ENCODE measurements around the gene COL27A1. TPM values are rescaled to one million over a fixed set of nuclear protein-coding genes. Genes with fewer than 3 reads are reported as not detected.

COL27A1 gene
- total RNA-seq: 1 to 10 TPM; 4.0 to 4.1 TPM

- POLR2A ChIA-PET: no interaction called here
- Mint-ChIP-seq H3K36me3 (no peaks in the 10 kb centered on the region), H3K4me1 (ENCODE audit: low read depth) (peaks cover 18% of the 10 kb centered on the region), H3K27me3 (peaks cover 31% of the 10 kb centered on the region), H3K27ac (peak within 1 kb of the TSS; percentile 50), H3K4me3 (peak within 1 kb of the TSS; percentile 81), H3K9me3 (no peaks in the 10 kb centered on the region)
- DNase-seq: peak; percentile 88
- intact Hi-C loops (cut with micrococcal nuclease): loop anchor here (1.0 to 5.0 kb wide), 3 partner anchors 48 to 150 kb away; no protein-coding TSS in a partner anchor
- CTCF ChIA-PET: interaction anchor here (0.7 to 4.1 kb wide), 14 partner anchors 10 to 143 kb away, joined by 3 to 49 read pairs (median 6); partner anchors contain the start of gene AMBP
Measured at GRCh38 chr9:114155263-114155994, at the start of gene COL27A1. Gene COL27A1 (plus strand): TSS chr9:114155537. CDS start chr9:114155951, 414 bp downstream.

- DNase-seq: no peak
- Mint-ChIP-seq H3K36me3 (no peaks in the 10 kb centered on the region), H3K27me3 (peaks cover 2% of the 10 kb centered on the region), H3K27ac (no peak overlapping the region), H3K4me3 (no peak overlapping the region), H3K4me1 (ENCODE audit: low read depth) (no peaks in the 10 kb centered on the region), H3K9me3 (no peaks in the 10 kb centered on the region)
- intact Hi-C loops (cut with micrococcal nuclease): loop anchor here (1.0 to 5.0 kb wide), 2 partner anchors 50 to 184 kb away; partner anchors contain the start of gene COL27A1
- POLR2A ChIA-PET: no interaction called here
- CTCF ChIA-PET: interaction anchor here (0.7 to 7.1 kb wide), 18 partner anchors 8 to 257 kb away, joined by 3 to 93 read pairs (median 4); partner anchors contain the start of genes COL27A1 and KIF12
Measured at GRCh38 chr9:114107286-114108001, 47.9 kb upstream of the COL27A1 start.

GRCh38 chr9:114108016-114108833 is 47.1 kb upstream of the COL27A1 start:
- H3K36me3 Mint-ChIP-seq: no peaks in the 10 kb centered on the region
- peaks cover 4% of the 10 kb centered on the region for H3K27me3 Mint-ChIP-seq
- H3K4me1 Mint-ChIP-seq (ENCODE audit: low read depth): no peaks in the 10 kb centered on the region
- no peak overlapping the region for H3K4me3 Mint-ChIP-seq
- CTCF ChIA-PET: interaction anchor here (0.7 to 7.1 kb wide), 25 partner anchors 9 to 256 kb away, joined by 3 to 93 read pairs (median 3); partner anchors contain the start of genes COL27A1 and KIF12
- DNase-seq: peak; percentile 76
- POLR2A ChIA-PET: no interaction called here
- no peak overlapping the region for H3K27ac Mint-ChIP-seq
- intact Hi-C loops (cut with micrococcal nuclease): loop anchor here (1.0 to 5.0 kb wide), 2 partner anchors 49 to 183 kb away; partner anchors contain the start of gene COL27A1
- no peaks in the 10 kb centered on the region for H3K9me3 Mint-ChIP-seq

- H3K27ac Mint-ChIP-seq: no peak overlapping the region
- no peaks in the 10 kb centered on the region for H3K9me3 Mint-ChIP-seq
- intact Hi-C loops (cut with micrococcal nuclease): loop anchor here (5.0 kb wide), 1 partner anchor 48 kb away; the partner anchor contains the start of gene COL27A1
- H3K4me3 Mint-ChIP-seq: no peak overlapping the region
- H3K36me3 Mint-ChIP-seq: no peaks in the 10 kb centered on the region
- POLR2A ChIA-PET: no interaction called here
- no peak for DNase-seq
- peaks cover 8% of the 10 kb centered on the region for H3K27me3 Mint-ChIP-seq
- CTCF ChIA-PET: interaction anchor here (0.8 to 7.1 kb wide), 12 partner anchors 12 to 191 kb away, joined by 3 to 93 read pairs (median 4); partner anchors contain the start of gene COL27A1
- H3K4me1 Mint-ChIP-seq (ENCODE audit: low read depth): no peaks in the 10 kb centered on the region
Measured at GRCh38 chr9:114109124-114109523, 46.2 kb upstream of the COL27A1 start.

GRCh38 chr9:114110180-114110579 is 45.2 kb upstream of the COL27A1 start:
- Mint-ChIP-seq H3K9me3 (no peaks in the 10 kb centered on the region), H3K27ac (no peak overlapping the region), H3K4me3 (no peak overlapping the region), H3K4me1 (ENCODE audit: low read depth) (no peaks in the 10 kb centered on the region), H3K27me3 (peaks cover 8% of the 10 kb centered on the region), H3K36me3 (no peaks in the 10 kb centered on the region)
- no peak for DNase-seq
- POLR2A ChIA-PET: no interaction called here
- intact Hi-C loops (cut with micrococcal nuclease): no loop called here
- CTCF ChIA-PET: interaction anchor here (0.7 to 7.1 kb wide), 6 partner anchors 10 to 182 kb away, joined by 3 to 93 read pairs (median 4); no protein-coding TSS in a partner anchor

GRCh38 chr9:114112325-114112724 is 43.0 kb upstream of the COL27A1 start:
- POLR2A ChIA-PET: no interaction called here
- Mint-ChIP-seq H3K27ac (no peak overlapping the region), H3K9me3 (no peaks in the 10 kb centered on the region), H3K36me3 (no peaks in the 10 kb centered on the region), H3K27me3 (peaks cover 13% of the 10 kb centered on the region), H3K4me1 (ENCODE audit: low read depth) (no peaks in the 10 kb centered on the region), H3K4me3 (no peak overlapping the region)
- CTCF ChIA-PET: interaction anchor here (0.8 to 7.1 kb wide), 2 partner anchors 30 to 180 kb away, joined by 3 to 93 read pairs; no protein-coding TSS in a partner anchor
- intact Hi-C loops (cut with micrococcal nuclease): no loop called here
- DNase-seq: no peak

GRCh38 chr9:114112778-114113584 is 42.4 kb upstream of the COL27A1 start:
- DNase-seq: no peak
- Mint-ChIP-seq H3K36me3 (no peaks in the 10 kb centered on the region), H3K4me3 (no peak overlapping the region), H3K9me3 (no peaks in the 10 kb centered on the region), H3K27ac (no peak overlapping the region), H3K27me3 (peaks cover 20% of the 10 kb centered on the region), H3K4me1 (ENCODE audit: low read depth) (no peaks in the 10 kb centered on the region)
- POLR2A ChIA-PET: no interaction called here
- intact Hi-C loops (cut with micrococcal nuclease): no loop called here
- CTCF ChIA-PET: interaction anchor here (0.8 kb wide), 1 partner anchor 31 kb away, joined by 3 read pairs; no protein-coding TSS in a partner anchor

- Mint-ChIP-seq H3K9me3 (no peaks in the 10 kb centered on the region), H3K27ac (no peak overlapping the region), H3K4me3 (no peak overlapping the region), H3K36me3 (no peaks in the 10 kb centered on the region), H3K4me1 (ENCODE audit: low read depth) (no peaks in the 10 kb centered on the region), H3K27me3 (peaks cover 24% of the 10 kb centered on the region)
- DNase-seq: no peak
- intact Hi-C loops (cut with micrococcal nuclease): no loop called here
- CTCF ChIA-PET: interaction anchor here (1.2 kb wide), 1 partner anchor 40 kb away, joined by 4 read pairs; the partner anchor contains the start of gene COL27A1
- POLR2A ChIA-PET: no interaction called here
Measured at GRCh38 chr9:114114364-114114763, 41.0 kb upstream of the COL27A1 start.

- H3K36me3 Mint-ChIP-seq: no peaks in the 10 kb centered on the region
- no peak overlapping the region for H3K4me3 Mint-ChIP-seq
- intact Hi-C loops (cut with micrococcal nuclease): no loop called here
- no peaks in the 10 kb centered on the region for H3K4me1 Mint-ChIP-seq (ENCODE audit: low read depth)
- peaks cover 24% of the 10 kb centered on the region for H3K27me3 Mint-ChIP-seq
- DNase-seq: no peak
- POLR2A ChIA-PET: no interaction called here
- H3K27ac Mint-ChIP-seq: no peak overlapping the region
- CTCF ChIA-PET: interaction anchor here (1.2 to 1.5 kb wide), 2 partner anchors 33 to 39 kb away, joined by 4 read pairs; partner anchors contain the start of gene COL27A1
- no peaks in the 10 kb centered on the region for H3K9me3 Mint-ChIP-seq
Measured at GRCh38 chr9:114115654-114116125, 39.6 kb upstream of the COL27A1 start.

- Mint-ChIP-seq H3K9me3 (no peaks in the 10 kb centered on the region), H3K27me3 (peaks cover 24% of the 10 kb centered on the region), H3K4me1 (ENCODE audit: low read depth) (no peaks in the 10 kb centered on the region), H3K4me3 (no peak overlapping the region), H3K36me3 (no peaks in the 10 kb centered on the region), H3K27ac (no peak overlapping the region)
- CTCF ChIA-PET: interaction anchor here (1.5 kb wide), 1 partner anchor 34 kb away, joined by 4 read pairs; no protein-coding TSS in a partner anchor
- intact Hi-C loops (cut with micrococcal nuclease): no loop called here
- POLR2A ChIA-PET: no interaction called here
- DNase-seq: no peak
Measured at GRCh38 chr9:114116126-114116747, 39.1 kb upstream of the COL27A1 start.

All from activated CD4-positive, alpha-beta memory T cell treated with anti-CD3 and anti-CD28 coated beads for 36 hours (primary cell).